Thymus (tissue), 14 donors: Measurements from ENCODE around the gene TMEM220. TPM values are rescaled to one million over a fixed set of nuclear protein-coding genes. Genes with fewer than 3 reads are reported as not detected.

Experiments
- DNase-seq, 9 donors: peaks; one replicate each; pipeline ENCODE4 v3.0.0-alpha.2; 2013; ENCODE audit warnings: low spot score in 9 of 9, low read depth in 6 of 9, missing footprints in 1 of 9
- H3K27ac ChIP-seq, 2 donors: one replicate each; pipeline ENCODE4 v1.5.1; 2013; ENCODE audit warnings: control low read depth in 1 of 2, low read depth in 1 of 2, low read length in 1 of 2, mild to moderate bottlenecking in 1 of 2, moderate library complexity in 1 of 2
- H3K27me3 ChIP-seq, 2 donors: one replicate each; pipeline ENCODE4 v1.5.1; 2013; ENCODE audit warnings: low read length in 1 of 2; ENCODE audit not compliant: control insufficient read depth in 2 of 2, insufficient read depth in 1 of 2
- H3K36me3 ChIP-seq, 2 donors: one replicate each; pipeline ENCODE4 v1.5.1; 2013; ENCODE audit warnings: low read length in 1 of 2, mild to moderate bottlenecking in 1 of 2, moderate library complexity in 1 of 2; ENCODE audit not compliant: control insufficient read depth in 2 of 2, insufficient read depth in 2 of 2
- H3K4me1 ChIP-seq, 2 donors: one replicate each; pipeline ENCODE4 v1.5.1; 2013; ENCODE audit warnings: low read length in 2 of 2; ENCODE audit not compliant: control insufficient read depth in 2 of 2, insufficient read depth in 2 of 2
- H3K4me3 ChIP-seq, 2 donors: one replicate each; pipeline ENCODE4 v1.5.1; 2013; ENCODE audit warnings: low read length in 2 of 2, control low read depth in 1 of 2, mild to moderate bottlenecking in 1 of 2
- H3K9me3 ChIP-seq, 2 donors: one replicate each; pipeline ENCODE4 v1.5.1; 2013; ENCODE audit warnings: low read length in 1 of 2, mild to moderate bottlenecking in 1 of 2; ENCODE audit not compliant: control insufficient read depth in 2 of 2, insufficient read depth in 1 of 2
- WGBS: extraction: QIAGEN DNeasy Blood & Tissue Kit; methylation state at CpG from one replicate; pipeline ENCODE4 v1.1.7; 2013; 5-methylcytosine and 5-hydroxymethylcytosine counted together
- long read RNA-seq, 10 donors: transcript quantifications; one replicate each; lab custom pipeline, GENCODE V29; 2026
- polyA plus RNA-seq: library from polyadenylated mRNA; stranded (reverse); fragments of 200-250 nt; gene quantifications from one replicate; pipeline ENCODE4 v1.2.3, GENCODE V29; 2013
- total RNA-seq: library from RNA; stranded (reverse); fragments of 120-200 nt; gene quantifications from one replicate; pipeline ENCODE4 v1.2.4, GENCODE V29; 2013
- donor health status: healthy.

TMEM220 gene
- total RNA-seq (0.85 TPM), polyA plus RNA-seq (2.6 TPM)
- long read RNA-seq, donor 1 = 0 reads
- long read RNA-seq, donor 2 = 0 reads
- long read RNA-seq, donor 3, partial matches to known transcripts = 0 of 5 reads
- long read RNA-seq, donor 3, other reads (novel, unspliced or antisense) = 0 of 5 reads
- long read RNA-seq, donor 4, partial matches to known transcripts = 15 of 16 reads
- long read RNA-seq, donor 4, other reads (novel, unspliced or antisense) = 0 of 16 reads
- long read RNA-seq, donor 5, partial matches to known transcripts = 0 of 2 reads
- long read RNA-seq, donor 5, other reads (novel, unspliced or antisense) = 0 of 2 reads
- long read RNA-seq, donor 6 = 0 reads
- long read RNA-seq, donor 7, partial matches to known transcripts = 0 of 1 reads
- long read RNA-seq, donor 7, other reads (novel, unspliced or antisense) = 0 of 1 reads
- long read RNA-seq, donor 8, partial matches to known transcripts = 0 of 5 reads
- long read RNA-seq, donor 8, other reads (novel, unspliced or antisense) = 5 of 5 reads
- long read RNA-seq, donor 9, partial matches to known transcripts = 25 of 25 reads
- long read RNA-seq, donor 9, other reads (novel, unspliced or antisense) = 0 of 25 reads
- long read RNA-seq, donor 10 = 0 reads

DNA sequence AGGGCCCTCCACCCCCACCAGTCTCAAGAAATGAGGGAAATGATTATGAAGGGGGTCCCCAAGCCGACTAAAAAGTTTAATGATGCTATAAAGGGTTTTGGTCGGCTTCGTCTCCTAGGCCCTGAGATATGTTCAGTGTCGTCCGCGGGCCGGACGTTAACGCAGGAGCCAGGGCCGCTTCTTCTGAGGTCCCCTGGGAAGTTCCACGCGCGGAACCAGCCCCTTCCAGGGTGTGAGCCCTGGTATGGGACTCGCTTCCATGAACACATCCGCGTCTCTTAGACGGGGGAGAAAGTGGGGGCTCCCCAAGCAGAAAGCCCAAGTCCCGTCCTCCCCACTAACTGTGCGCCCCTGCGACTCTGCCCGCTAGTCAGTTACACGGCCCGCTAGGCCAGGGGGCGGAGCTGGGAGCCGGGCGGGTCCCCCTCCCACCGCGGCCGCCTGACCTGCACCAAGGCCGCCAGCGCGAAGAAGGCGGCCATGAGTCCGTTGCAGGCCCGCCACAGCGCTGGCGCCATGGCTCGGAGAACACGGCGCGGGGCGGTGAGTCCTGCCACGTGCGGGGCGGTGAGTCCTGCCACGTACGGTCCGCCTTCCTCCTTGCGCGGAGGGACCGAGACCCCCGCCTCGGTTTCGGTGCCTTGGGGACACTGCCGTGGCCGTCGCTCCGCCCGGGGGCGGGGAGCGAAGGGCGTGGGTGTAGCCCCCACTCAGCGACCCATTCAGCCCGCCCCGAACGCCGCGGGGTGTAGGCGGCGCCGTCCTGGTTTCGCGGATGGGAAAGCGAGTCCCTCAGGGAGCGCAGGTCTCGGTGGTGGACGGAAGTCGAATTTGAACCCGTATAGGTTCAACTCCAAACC lies at the start of gene TMEM220:
TMEM220 (minus strand) TSS at position 690 of the 860 bp plus-strand sequence; CDS start at position 518, 172 bp downstream.
- no peaks in the 10 kb centered on the region for H3K36me3 ChIP-seq
- H3K27me3 ChIP-seq = peaks cover 3 to 15% of the 10 kb centered on the region in 2 donors
- 3% methylated on average over 79 of the region's 79 CpGs for WGBS
- H3K27ac ChIP-seq = peak within 1 kb of the TSS; percentile 17 to 32
- peak within 1 kb of the TSS; percentile 51 to 65 for H3K4me3 ChIP-seq
- H3K9me3 ChIP-seq = no peaks in the 10 kb centered on the region
- peaks cover 0 to 3% of the 10 kb centered on the region in 2 donors for H3K4me1 ChIP-seq
- DNase-seq = peak in 5 of 9 donors; percentile 4 to 43 (median 25)

DNA sequence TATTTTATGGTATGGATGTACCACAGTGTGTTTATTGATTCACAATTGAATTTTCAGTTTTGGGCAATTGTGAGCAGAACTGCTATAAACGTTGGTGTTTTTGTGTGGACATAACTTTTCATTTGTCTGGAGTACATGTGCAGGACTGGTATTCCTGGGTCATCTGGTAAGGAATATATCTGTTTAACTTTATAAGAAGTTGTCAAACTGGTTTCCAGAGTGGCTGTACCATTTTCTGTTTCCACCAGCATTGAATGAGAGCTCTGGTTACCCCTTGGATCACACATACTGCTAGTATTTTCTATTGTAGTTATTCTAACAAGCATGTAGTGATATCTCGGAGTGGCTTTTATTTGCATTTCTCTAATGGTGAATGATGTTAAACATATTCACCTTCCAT lies 49.8 kb upstream of the TMEM220 start:
- H3K9me3 ChIP-seq = no peaks in the 10 kb centered on the region
- no peaks in the 10 kb centered on the region for H3K27me3 ChIP-seq
- DNase-seq = no peak
- 94% methylated on average over 2 of the region's 2 CpGs for WGBS
- H3K4me1 ChIP-seq = no peaks in the 10 kb centered on the region
- H3K4me3 ChIP-seq = no peak overlapping the region
- H3K27ac ChIP-seq = no peak overlapping the region
- H3K36me3 ChIP-seq = no peaks in the 10 kb centered on the region

GRCh38 chr17:10777890-10778289 lies 48.1 kb upstream of the TMEM220 start:
- no peak overlapping the region for H3K27ac ChIP-seq
- H3K9me3 ChIP-seq = no peaks in the 10 kb centered on the region
- no peaks in the 10 kb centered on the region for H3K27me3 ChIP-seq
- WGBS = 85% methylated on average over 6 of the region's 6 CpGs
- H3K4me3 ChIP-seq = no peak overlapping the region
- H3K36me3 ChIP-seq = no peaks in the 10 kb centered on the region
- no peak for DNase-seq
- no peaks in the 10 kb centered on the region for H3K4me1 ChIP-seq

- Histone ChIP-seq H3K9me3 (peaks cover 0 to 5% of the 10 kb centered on the region in 2 donors), H3K27me3 (no peaks in the 10 kb centered on the region), H3K4me1 (no peaks in the 10 kb centered on the region), H3K27ac (no peak overlapping the region), H3K4me3 (no peak overlapping the region), H3K36me3 (no peaks in the 10 kb centered on the region)
- 97% methylated on average over 11 of the region's 11 CpGs for WGBS
- no peak for DNase-seq
Observed at GRCh38 chr17:10777131-10777807, 47.4 kb upstream of the TMEM220 start.

- H3K36me3 ChIP-seq = no peaks in the 10 kb centered on the region
- 41% methylated on average over 2 of the region's 2 CpGs for WGBS
- H3K9me3 ChIP-seq = peaks cover 0 to 5% of the 10 kb centered on the region in 2 donors
- no peaks in the 10 kb centered on the region for H3K4me1 ChIP-seq
- H3K4me3 ChIP-seq = no peak overlapping the region
- no peak for DNase-seq
- H3K27ac ChIP-seq = no peak overlapping the region
- no peaks in the 10 kb centered on the region for H3K27me3 ChIP-seq
Observed at GRCh38 chr17:10776381-10776780, 46.6 kb upstream of the TMEM220 start.

DNA sequence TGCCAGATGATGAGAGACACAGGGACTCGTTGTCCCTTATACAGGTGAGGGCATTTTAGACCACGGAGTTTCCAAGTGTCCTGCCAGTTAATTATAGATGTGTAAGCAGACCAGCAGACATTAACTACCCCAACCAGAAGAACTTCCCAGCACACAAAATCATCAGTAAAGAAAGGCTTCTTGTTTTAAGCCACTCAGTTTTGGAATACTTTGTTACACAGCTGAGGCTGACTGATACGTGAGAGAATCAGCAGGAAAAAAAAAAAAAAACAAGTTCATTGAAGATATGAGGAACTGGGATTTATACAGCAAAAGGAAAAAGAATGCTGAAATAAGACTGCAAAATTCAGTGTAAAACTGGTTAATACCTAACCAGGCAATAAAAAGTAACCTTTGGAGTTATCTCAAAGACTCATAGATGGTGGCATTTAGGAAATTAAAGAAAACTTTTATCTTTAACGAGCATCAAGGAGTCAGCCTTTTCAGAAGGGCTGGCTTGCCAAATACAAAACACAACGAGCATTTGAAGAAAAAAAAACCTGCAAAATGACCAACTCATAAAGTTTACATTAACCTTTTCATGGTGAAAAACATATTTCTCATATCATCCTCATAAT lies 46.0 kb upstream of the TMEM220 start:
- Histone ChIP-seq H3K27ac (no peak overlapping the region), H3K4me1 (no peaks in the 10 kb centered on the region)

DNA sequence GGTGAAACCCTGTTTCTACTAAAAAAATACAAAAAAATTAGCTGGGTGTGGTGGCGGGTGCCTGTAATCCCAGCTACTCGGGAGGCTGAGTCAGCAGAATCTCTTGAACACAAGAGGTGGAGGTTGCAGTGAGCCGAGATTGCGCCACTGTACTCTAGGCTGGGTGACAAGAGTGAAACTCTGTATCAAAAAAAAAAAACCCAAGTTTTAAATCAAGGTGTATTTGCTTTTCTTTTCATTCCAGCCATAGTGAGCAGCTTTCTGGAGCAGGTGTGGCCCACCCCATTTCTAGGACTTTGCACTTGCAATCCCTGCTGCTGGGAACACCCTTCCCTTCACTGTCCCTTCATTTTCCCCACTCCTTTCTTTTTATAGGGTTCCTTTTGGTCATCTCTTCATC lies 45.2 kb upstream of the TMEM220 start:
- DNase-seq = no peak
- WGBS = 98% methylated on average over 4 of the region's 4 CpGs
- Histone ChIP-seq H3K36me3 (no peaks in the 10 kb centered on the region), H3K27me3 (no peaks in the 10 kb centered on the region), H3K27ac (no peak overlapping the region), H3K4me1 (no peaks in the 10 kb centered on the region), H3K4me3 (no peak overlapping the region), H3K9me3 (peaks cover 0 to 5% of the 10 kb centered on the region in 2 donors)

More for the DNA sequence above, 46.0 kb upstream of the TMEM220 start:
- Histone ChIP-seq H3K27me3 (no peaks in the 10 kb centered on the region), H3K9me3 (peaks cover 0 to 5% of the 10 kb centered on the region in 2 donors), H3K36me3 (no peaks in the 10 kb centered on the region), H3K4me3 (no peak overlapping the region)
- 91% methylated on average over 5 of the region's 5 CpGs for WGBS
- DNase-seq = no peak

DNA sequence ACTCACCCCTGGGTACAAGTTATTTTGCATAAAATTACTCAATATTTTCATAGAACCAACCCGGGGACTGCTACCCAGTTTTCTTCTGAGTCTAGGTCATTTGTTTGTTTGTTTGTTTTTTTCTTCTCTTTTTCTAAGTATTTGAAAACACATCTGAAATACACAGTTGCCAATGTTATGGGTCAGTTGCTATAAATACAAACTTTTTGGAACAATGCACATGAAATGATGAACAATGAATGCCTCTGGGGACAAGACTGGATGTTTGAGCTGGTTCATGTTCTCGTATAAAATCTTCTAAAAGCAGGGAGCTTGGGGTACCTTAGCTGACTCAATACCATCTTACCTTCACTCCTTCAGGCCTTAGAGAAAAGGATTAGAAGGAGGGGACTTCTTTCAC lies 43.6 kb upstream of the TMEM220 start:
- H3K4me3 ChIP-seq = no peak overlapping the region
- no peak overlapping the region for H3K27ac ChIP-seq
- no peaks in the 10 kb centered on the region for H3K27me3 ChIP-seq
- H3K9me3 ChIP-seq = peaks cover 0 to 5% of the 10 kb centered on the region in 2 donors
- WGBS = 88% methylated on average over 2 of the region's 2 CpGs
- no peaks in the 10 kb centered on the region for H3K36me3 ChIP-seq
- H3K4me1 ChIP-seq = no peaks in the 10 kb centered on the region
- DNase-seq = no peak
